GM12865 (cell line): ENCODE measurements around the gene PDS5A.

Experiments used
- DNase-seq: peaks from one replicate; pipeline ENCODE4 v3.0.0; 2010; ENCODE audit warnings: low read depth
- H3K4me3 ChIP-seq: 2 replicates; pipeline ENCODE4 v1.5.1; 2011; ENCODE audit warnings: mild to moderate bottlenecking, low read depth, low read length, control low read depth
- CTCF ChIP-seq: IDR thresholded peaks from 2 replicates; pipeline ENCODE4 v1.5.1; 2011; ENCODE audit warnings: low read length, control low read depth, low read depth, inconsistent platforms; ENCODE audit not compliant: insufficient read depth; ENCODE audit errors: missing control alignments

PDS5A gene

DNA sequence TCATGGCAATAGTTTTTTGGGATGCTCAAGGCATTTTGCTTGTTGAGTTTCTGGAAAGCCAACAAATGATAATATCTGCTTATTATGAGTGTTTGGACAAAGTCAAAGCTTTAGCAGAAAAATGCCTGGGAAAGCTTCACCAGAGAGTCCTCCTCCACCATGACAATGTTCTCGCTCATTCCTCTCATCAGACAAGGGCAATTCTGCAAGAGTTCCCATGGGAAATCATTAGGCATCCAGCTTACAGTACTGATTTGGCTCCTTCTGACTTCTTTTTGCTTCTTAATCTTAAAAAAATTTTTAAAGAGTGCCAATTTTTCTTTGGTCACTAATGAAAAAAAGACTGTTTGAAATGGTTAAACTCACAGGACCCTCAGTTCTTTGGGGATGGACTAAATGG is 143.4 kb downstream of the PDS5A start:
- TF ChIP-seq CTCF: no peak
- DNase-seq: no peak
- H3K4me3 ChIP-seq: no peak overlapping the region

GRCh38 chr4:39825741-39826231 is 151.9 kb downstream of the PDS5A start:
- no peak for TF ChIP-seq CTCF
- H3K4me3 ChIP-seq: no peak overlapping the region
- no peak for DNase-seq

GRCh38 chr4:39825090-39825489 is 152.6 kb downstream of the PDS5A start:
- H3K4me3 ChIP-seq: no peak overlapping the region
- DNase-seq: no peak
- no peak for TF ChIP-seq CTCF

- H3K4me3 ChIP-seq: no peak overlapping the region
- TF ChIP-seq CTCF: no peak
- DNase-seq: no peak
Observed at GRCh38 chr4:39823191-39823590, 154.5 kb downstream of the PDS5A start.

DNA sequence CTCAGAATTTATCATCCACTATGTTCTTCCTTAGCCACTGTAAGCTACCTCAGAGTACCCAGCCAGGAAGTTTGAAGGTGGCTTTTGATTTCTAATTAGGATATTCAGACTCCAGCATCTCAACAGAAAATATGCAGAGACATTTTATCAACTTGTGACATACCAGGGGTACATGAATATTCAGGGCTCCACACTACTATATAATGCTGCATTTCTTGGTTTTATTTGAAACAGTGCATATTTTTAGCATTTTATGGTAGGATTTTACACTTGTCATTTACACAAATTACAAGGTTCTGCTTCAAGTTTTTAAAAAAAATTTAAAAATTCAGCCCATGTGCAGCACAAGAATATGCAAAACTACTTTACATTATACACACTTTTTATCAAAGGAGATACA is 155.0 kb downstream of the PDS5A start:
- no peak for DNase-seq
- TF ChIP-seq CTCF: no peak
- no peak overlapping the region for H3K4me3 ChIP-seq

GRCh38 chr4:39821951-39822350 is 155.8 kb downstream of the PDS5A start:
- no peak for TF ChIP-seq CTCF
- DNase-seq: no peak
- H3K4me3 ChIP-seq: no peak overlapping the region

- DNase-seq: no peak
- H3K4me3 ChIP-seq: no peak overlapping the region
- no peak for TF ChIP-seq CTCF
Observed at GRCh38 chr4:39820186-39820585, 157.5 kb downstream of the PDS5A start.
